ENCODE results near the gene PLIN5.

DNA sequence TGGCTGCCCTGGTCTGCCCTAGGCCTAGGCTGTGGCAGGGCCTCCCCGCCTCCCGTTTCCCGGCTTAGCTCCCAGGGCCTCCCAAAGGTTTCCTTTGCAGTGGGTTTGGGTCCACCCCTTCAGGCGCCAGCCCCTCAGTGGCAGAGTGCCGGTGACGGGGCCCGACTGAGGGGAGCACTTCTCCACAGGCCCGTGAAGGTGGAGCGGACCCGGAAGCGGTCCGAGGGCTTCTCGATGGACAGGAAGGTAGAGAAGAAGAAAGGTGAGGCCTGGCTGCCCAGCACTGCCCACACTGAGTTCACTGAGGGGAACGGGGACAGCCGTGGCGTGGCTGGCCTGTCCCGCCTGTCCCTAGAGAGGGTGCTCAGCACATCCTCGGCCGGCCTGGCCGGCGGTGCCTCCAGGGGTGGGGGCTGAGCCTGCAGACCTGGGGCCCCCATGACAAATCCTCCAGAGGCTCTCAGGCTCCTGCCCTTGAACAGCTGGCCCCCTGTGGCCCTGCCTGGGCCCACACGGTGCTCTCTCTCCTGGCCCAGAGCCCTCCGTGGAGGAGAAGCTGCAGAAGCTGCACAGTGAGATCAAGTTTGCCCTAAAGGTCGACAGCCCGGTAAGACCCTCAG is 37.1 kb downstream of the PLIN5 start:
- TF ChIP-seq, protein P1, sequence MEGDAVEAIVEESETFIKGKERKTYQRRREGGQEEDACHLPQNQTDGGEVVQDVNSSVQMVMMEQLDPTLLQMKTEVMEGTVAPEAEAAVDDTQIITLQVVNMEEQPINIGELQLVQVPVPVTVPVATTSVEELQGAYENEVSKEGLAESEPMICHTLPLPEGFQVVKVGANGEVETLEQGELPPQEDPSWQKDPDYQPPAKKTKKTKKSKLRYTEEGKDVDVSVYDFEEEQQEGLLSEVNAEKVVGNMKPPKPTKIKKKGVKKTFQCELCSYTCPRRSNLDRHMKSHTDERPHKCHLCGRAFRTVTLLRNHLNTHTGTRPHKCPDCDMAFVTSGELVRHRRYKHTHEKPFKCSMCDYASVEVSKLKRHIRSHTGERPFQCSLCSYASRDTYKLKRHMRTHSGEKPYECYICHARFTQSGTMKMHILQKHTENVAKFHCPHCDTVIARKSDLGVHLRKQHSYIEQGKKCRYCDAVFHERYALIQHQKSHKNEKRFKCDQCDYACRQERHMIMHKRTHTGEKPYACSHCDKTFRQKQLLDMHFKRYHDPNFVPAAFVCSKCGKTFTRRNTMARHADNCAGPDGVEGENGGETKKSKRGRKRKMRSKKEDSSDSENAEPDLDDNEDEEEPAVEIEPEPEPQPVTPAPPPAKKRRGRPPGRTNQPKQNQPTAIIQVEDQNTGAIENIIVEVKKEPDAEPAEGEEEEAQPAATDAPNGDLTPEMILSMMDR (IDR thresholded peaks at IDR 0.05; ENCODE audit: poor library complexity) = no peak
- TF ChIP-seq EZH2 (IDR thresholded peaks at IDR 0.05; ENCODE audit: borderline replicate concordance) = no peak
